Measurements from ENCODE around the gene HIKESHI. TPM values are rescaled to one million over a fixed set of nuclear protein-coding genes. Genes with fewer than 3 reads are reported as not detected.

Gene HIKESHI
- total and polyA plus RNA-seq, 2 of the 8 experiments (the other 6 are each of a cell fraction or from before 2014, with no cell fraction given), result 65.4 to 90.2 TPM

- no peak overlapping the region for H3K4me2 ChIP-seq (ENCODE audit: insufficient read depth in 1 of 2, low read depth in 2 of 2, low read length in 2 of 2)
- no peak overlapping the region for H3K9ac ChIP-seq (replicated peaks in 1 of 4; ENCODE audit: extremely low read depth in 1 of 4, low read depth in 3 of 4, low read length in 3 of 4)
- H3K4ac ChIP-seq (replicated peaks; ENCODE audit: insufficient read length, low read depth, low read length), result no peak overlapping the region
- H4K8ac ChIP-seq (ENCODE audit: extremely low read depth, insufficient read depth, low read length), result no peak overlapping the region
- H3K27me3 ChIP-seq (replicated peaks in 1 of 4; ENCODE audit: control insufficient read depth in 3 of 4, extremely low read depth in 1 of 4, insufficient read depth in 3 of 4, low read length in 3 of 4), result no peaks in the 10 kb centered on the region
- no peak overlapping the region for H2BK120ac ChIP-seq (replicated peaks; ENCODE audit: low read depth, low read length)
- no peak overlapping the region for H3K27ac ChIP-seq (ENCODE audit: low read depth, low read length)
- peaks cover 0 to 2% (median under 1%) of the 10 kb centered on the region in 4 experiments; a peak in 2 of 8 replicates for H3K36me3 ChIP-seq (ENCODE audit: control insufficient read depth in 2 of 4, insufficient read depth in 4 of 4, low read length in 3 of 4)
- 0 out of 2 replicates have a peak, but pooled peaks cover 2% of the 10 kb centered on the region for H3K79me1 ChIP-seq (ENCODE audit: low read depth, low read length)
- no peak overlapping the region for H4K91ac ChIP-seq (replicated peaks; ENCODE audit: insufficient read length, low read length)
- 83% methylated on average over 2 of the region's 2 CpGs; no CpG with 5 or more reads in 1 of the 2 experiments for WGBS, 2 experiments (ENCODE audit: extremely low coverage in 1 of 2, insufficient coverage in 1 of 2, insufficient read length in 1 of 2, insufficient replicate concordance in 2 of 2, low coverage in 1 of 2, low lambda C conversion rate in 2 of 2, missing lambda C conversion rate in 1 of 2)
- CTCF ChIA-PET (ENCODE audit: partially characterized antibody), result interaction anchor here (1.5 kb wide), 1 partner anchor 105 kb away, joined by 3 read pairs; no protein-coding TSS in a partner anchor
- H3K4me1 ChIP-seq (replicated peaks in 1 of 4; ENCODE audit: control insufficient read depth in 3 of 4, insufficient read depth in 4 of 4, low read length in 3 of 4), result no peaks in the 10 kb centered on the region
- no peak overlapping the region for H2AK5ac ChIP-seq (ENCODE audit: low read depth, low read length)
- FAIRE-seq, result no peak
- H3K23ac ChIP-seq (ENCODE audit: insufficient read length), result no peak overlapping the region
- no peak overlapping the region for H3K18ac ChIP-seq (ENCODE audit: extremely low read depth, low read length)
- POLR2A ChIA-PET (ENCODE audit: partially characterized antibody), result interaction anchor here (1.3 kb wide), 1 partner anchor 11 kb away, joined by 7 read pairs; no protein-coding TSS in a partner anchor
- H3K9me3 ChIP-seq (ENCODE audit: insufficient read depth in 2 of 2, low read depth in 1 of 2, low read length in 1 of 2), result no peaks in the 10 kb centered on the region
- TF ChIP-seq USF2 (IDR thresholded peaks at IDR 0.05; ENCODE audit: low read length), result no peak
- no peak for TF ChIP-seq MAFK (IDR thresholded peaks at IDR 0.05; ENCODE audit: low read depth, low read length)
- no peak for TF ChIP-seq YY1 (IDR thresholded peaks at IDR 0.05; ENCODE audit: low read depth, low read length)
- TF ChIP-seq SP4 (IDR thresholded peaks at IDR 0.05; ENCODE audit: low read length), result no peak
- no peak for TF ChIP-seq ASH2L (IDR thresholded peaks at IDR 0.05; ENCODE audit: low read length)
- TF ChIP-seq ATF2 (IDR thresholded peaks at IDR 0.05; ENCODE audit: low read length), result no peak
- TF ChIP-seq JUND (IDR thresholded peaks at IDR 0.05; ENCODE audit: low read length), result no peak
- TF ChIP-seq BRCA1 (IDR thresholded peaks at IDR 0.05; ENCODE audit: low read depth, low read length), result no peak
- TF ChIP-seq SUZ12 (IDR thresholded peaks at IDR 0.05; ENCODE audit: low read length), result no peak
- TF ChIP-seq RFX5 (IDR thresholded peaks at IDR 0.05; ENCODE audit: borderline replicate concordance, low read depth, low read length), result no peak
- no peak overlapping the region for H2BK12ac ChIP-seq (ENCODE audit: low read depth, low read length)
- H2BK20ac ChIP-seq (ENCODE audit: low read length), result no peak overlapping the region
- H3K56ac ChIP-seq (replicated peaks; ENCODE audit: insufficient read length, low read depth, low read length), result no peak overlapping the region
- no peak overlapping the region for H3K4me3 ChIP-seq (ENCODE audit: extremely low read depth in 1 of 4, insufficient read depth in 2 of 4, low read depth in 3 of 4, low read length in 4 of 4)
- no peak for DNase-seq (ENCODE audit: low read depth in 1 of 2, low spot score in 2 of 2)
- no peak overlapping the region for H3K14ac ChIP-seq (ENCODE audit: insufficient read length)
- H2BK15ac ChIP-seq (ENCODE audit: low read length), result no peak overlapping the region
- no peak overlapping the region for H2BK5ac ChIP-seq (ENCODE audit: low read depth, low read length)
- peaks cover 0 to 11% of the 10 kb centered on the region in 2 experiments; a peak in 2 of 4 replicates for H3K79me2 ChIP-seq (ENCODE audit: control insufficient read depth in 1 of 2, insufficient read depth in 2 of 2, low read length in 2 of 2)
- no peak overlapping the region for H4K5ac ChIP-seq (ENCODE audit: insufficient read length, low read depth, low read length)
- no peaks in the 10 kb centered on the region for H4K20me1 ChIP-seq (replicated peaks in 1 of 2; ENCODE audit: control insufficient read depth in 1 of 2, insufficient read depth in 2 of 2, low read length in 2 of 2)
- H3K23me2 ChIP-seq (ENCODE audit: low read depth, low read length), result no peaks in the 10 kb centered on the region
- no peak overlapping the region for H2AFZ ChIP-seq (ENCODE audit: low read length)
These were observed 11.8 kb downstream of the HIKESHI start for GRCh38 chr11:86313793-86314192.
